Heart left ventricle (tissue), 16 donors: ENCODE data around the gene EPB41L4B. TPM values are rescaled to one million over a fixed set of nuclear protein-coding genes. Genes with fewer than 3 reads are reported as not detected.

Experiments
- ATAC-seq, 4 donors: fragments of 200-7000 bp; cut with Tn5 transposase; one replicate each; pipeline ENCODE4 v1.9.1; 2020 to 2022; ENCODE audit warnings: moderate library complexity in 4 of 4, mild to moderate bottlenecking in 3 of 4, moderate number of reproducible peaks in 1 of 4
- DNase-seq, 5 donors: peaks; one replicate each; pipeline ENCODE4 v3.0.0-alpha.2; 2020
- H3K27ac ChIP-seq, 12 donors: fragments of 200-600 bp; sonication (generic) in 4 of 12; one replicate each; pipeline versions ENCODE4 v1.5.0 to v1.8.0; 2016 to 2022; ENCODE audit warnings: mild to moderate bottlenecking in 2 of 12
- H3K27me3 ChIP-seq, 9 donors: fragments of 200-600 bp; sonication (generic) in 2 of 9; one replicate each; pipeline versions ENCODE4 v1.5.1 to v1.8.0; 2016 to 2022; ENCODE audit warnings: mild to moderate bottlenecking in 3 of 9
- H3K36me3 ChIP-seq, 9 donors: fragments of 200-600 bp; sonication (generic) in 2 of 9; one replicate each; pipeline versions ENCODE4 v1.5.0 to v1.8.0; 2018 to 2022; ENCODE audit warnings: mild to moderate bottlenecking in 2 of 9
- H3K4me1 ChIP-seq, 12 donors: fragments of 200-600 bp; sonication (generic) in 4 of 12; one replicate each; pipeline versions ENCODE4 v1.5.0 to v1.8.0; 2016 to 2022; ENCODE audit warnings: mild to moderate bottlenecking in 3 of 12
- H3K4me3 ChIP-seq, 12 donors: fragments of 200-600 bp; sonication (generic) in 4 of 12; one replicate each; pipeline versions ENCODE4 v1.5.0 to v1.8.0; 2017 to 2022; ENCODE audit warnings: mild to moderate bottlenecking in 9 of 12, moderate library complexity in 4 of 12
- H3K9me3 ChIP-seq, 12 donors: fragments of 200-600 bp; sonication (generic) in 4 of 12; one replicate each; pipeline versions ENCODE4 v1.5.0 to v1.8.0; 2016 to 2022; ENCODE audit warnings: mild to moderate bottlenecking in 1 of 12
- POLR2A ChIP-seq, 2 donors: fragments of 450-650 bp; IDR thresholded peaks; one replicate each; pipeline ENCODE4 v1.6.1; 2017; ENCODE audit warnings: antibody characterized with exemption in 2 of 2, mild to moderate bottlenecking in 2 of 2, moderate library complexity in 2 of 2
- WGBS, 4 donors: extraction: QIAGEN DNeasy Blood & Tissue Kit in 2 of 4; methylation state at CpG; one replicate each; pipeline versions ENCODE4 v1.1.5 to v1.1.7; 2013 to 2018; 5-methylcytosine and 5-hydroxymethylcytosine counted together
- intact Hi-C, 10 donors: fragments of 100-400 bp; cut with DNase I; formaldehyde crosslinking; loops; one replicate each; pipeline versions ENCODE4 v1.11.1 to v1.14.2; 2022
- polyA plus RNA-seq, 2 donors: library from polyadenylated mRNA; stranded (reverse); fragments of 200-250 nt; gene quantifications; one replicate each; pipeline ENCODE4 v1.2.3, GENCODE V29; 2013
- total RNA-seq, 9 donors: library from RNA; depleted of rRNA in 2 of 9; stranded (reverse); fragments of >200 nt in 2 of 9; fragmentation: NEBNext Ultra II Directional in 3 of 9; extraction: Animal tissue kit (Norgen Biotek cat#: 25700) in 3 of 9; gene quantifications; one replicate each; pipeline versions ENCODE4 v1.1.0 to v1.2.4, GENCODE V29; 2016 to 2023
- TF ChIP-seq, protein P1 (sequence below), 12 donors: fragments of 200-600 bp; sonication (generic) in 4 of 12; IDR thresholded peaks; one replicate each; pipeline versions ENCODE4 v1.5.0 to v1.8.0; 2018 to 2022; ENCODE audit warnings: antibody characterized with exemption in 12 of 12, mild to moderate bottlenecking in 5 of 12
- donor health status: ischemic (EF 13 %, LVEDD 7.1; RV severe dilation, severe dysfunction).
- donor health status: healthy with polysubstance abuse.
- donor health status: DM: no; HTN: yes; CAD: no.
- donor health status: DM: no; HTN: no; CAD: no.
- donor health status: ischemic (EF 25% LVEDD 6.9; RV normal size, moderate dysfunction).
- donor health status: ischemic (EF 25% LVEDD 5.7; RV mildly dilated, moderate dysfunction).
- donor health status: healthy.
- donor health status: DM: yes; HTN: yes; CAD: no.
- donor health status: ischemic (EF 35%, LVEDD 5.7; RV mildly dilated, moderate dysfunction).
- donor health status: nonischemic (EF 11% LVEDD 7.7; RV severe dilation, severe dysfunction).
- donor health status: DM: yes; HTN: yes; CAD: no.
- donor health status: PGD.
- donor health status: ischemic (EF 29% LVEDD 5.4; RV normal size, mild dysfunction).
- donor health status: nonischemic (EF 23%, LVEDD 6.1; RV moderate dilation, normal function).

Gene EPB41L4B
- total and polyA plus RNA-seq, 11 donors = 0.71 to 16.5 (median 8.9) TPM

DNA sequence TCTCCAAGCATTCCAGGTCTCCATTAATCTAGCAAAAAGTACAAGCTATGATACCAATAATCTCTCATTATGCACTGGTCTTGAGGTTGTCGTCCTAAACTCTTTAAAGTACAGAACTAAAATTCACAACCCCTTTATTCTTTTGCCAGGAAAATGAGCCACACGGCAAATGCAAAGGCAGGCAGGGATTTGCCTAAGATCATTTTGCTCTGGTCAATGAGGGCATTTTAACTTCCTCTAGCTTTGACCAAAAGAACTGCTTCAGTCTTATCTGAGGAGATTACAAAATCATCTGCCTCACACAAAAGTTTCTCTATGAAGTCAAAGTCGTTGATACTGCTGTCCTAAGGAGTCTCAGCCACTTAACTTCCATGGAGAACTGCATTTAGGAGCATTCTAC is 51.8 kb downstream of the EPB41L4B start:
- no peak for DNase-seq
- no peak for TF ChIP-seq POLR2A (IDR thresholded peaks at IDR 0.05)
- TF ChIP-seq, protein P1, sequence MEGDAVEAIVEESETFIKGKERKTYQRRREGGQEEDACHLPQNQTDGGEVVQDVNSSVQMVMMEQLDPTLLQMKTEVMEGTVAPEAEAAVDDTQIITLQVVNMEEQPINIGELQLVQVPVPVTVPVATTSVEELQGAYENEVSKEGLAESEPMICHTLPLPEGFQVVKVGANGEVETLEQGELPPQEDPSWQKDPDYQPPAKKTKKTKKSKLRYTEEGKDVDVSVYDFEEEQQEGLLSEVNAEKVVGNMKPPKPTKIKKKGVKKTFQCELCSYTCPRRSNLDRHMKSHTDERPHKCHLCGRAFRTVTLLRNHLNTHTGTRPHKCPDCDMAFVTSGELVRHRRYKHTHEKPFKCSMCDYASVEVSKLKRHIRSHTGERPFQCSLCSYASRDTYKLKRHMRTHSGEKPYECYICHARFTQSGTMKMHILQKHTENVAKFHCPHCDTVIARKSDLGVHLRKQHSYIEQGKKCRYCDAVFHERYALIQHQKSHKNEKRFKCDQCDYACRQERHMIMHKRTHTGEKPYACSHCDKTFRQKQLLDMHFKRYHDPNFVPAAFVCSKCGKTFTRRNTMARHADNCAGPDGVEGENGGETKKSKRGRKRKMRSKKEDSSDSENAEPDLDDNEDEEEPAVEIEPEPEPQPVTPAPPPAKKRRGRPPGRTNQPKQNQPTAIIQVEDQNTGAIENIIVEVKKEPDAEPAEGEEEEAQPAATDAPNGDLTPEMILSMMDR (IDR thresholded peaks at IDR 0.05) = no peak
- H3K9me3 ChIP-seq = peaks cover 0 to 2% (median 0%) of the 10 kb centered on the region in 12 donors
- peaks cover 0 to 9% (median 0%) of the 10 kb centered on the region in 9 donors for H3K27me3 ChIP-seq
- intact Hi-C loops = loop anchor here in 1 of 10 donors (5.0 kb wide), 1 partner anchor 48 kb away; no protein-coding TSS in a partner anchor
- no peaks in the 10 kb centered on the region for H3K36me3 ChIP-seq
- ATAC-seq = no peak
- peaks cover 0 to 9% (median 1%) of the 10 kb centered on the region in 12 donors for H3K4me1 ChIP-seq
- WGBS, 4 donors = 40 to 55% (median 51%) methylated on average over 3 of the region's 3 CpGs
- H3K27ac ChIP-seq = no peak overlapping the region
- H3K4me3 ChIP-seq = no peak overlapping the region

DNA sequence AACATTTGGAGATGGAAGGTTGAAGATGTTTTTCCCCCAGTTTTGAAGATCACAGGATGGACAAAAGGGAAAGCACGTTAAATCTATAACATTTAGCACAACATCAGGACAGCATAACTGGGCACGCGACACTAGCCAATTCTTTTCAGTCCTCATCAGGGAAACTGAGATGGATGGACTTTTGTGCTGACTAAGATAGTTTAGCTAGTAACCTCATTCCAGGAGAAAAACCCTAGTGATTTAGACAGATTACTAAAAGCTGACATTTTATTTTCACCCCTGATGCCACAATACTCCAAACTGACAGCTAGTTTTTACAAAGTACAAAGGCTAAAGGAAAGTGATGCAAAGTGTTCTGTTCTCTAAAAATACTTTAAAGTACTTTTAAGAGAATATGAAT is 53.3 kb downstream of the EPB41L4B start:
- no peak for DNase-seq
- H3K27me3 ChIP-seq = peaks cover 0 to 9% (median 0%) of the 10 kb centered on the region in 9 donors
- no peak overlapping the region for H3K27ac ChIP-seq
- 94 to 98% (median 95%) methylated on average over 3 of the region's 3 CpGs for WGBS, 4 donors
- no peaks in the 10 kb centered on the region for H3K36me3 ChIP-seq
- no peak for ATAC-seq
- H3K4me3 ChIP-seq = no peak overlapping the region
- H3K9me3 ChIP-seq = peaks cover 0 to 2% (median 0%) of the 10 kb centered on the region in 12 donors
- TF ChIP-seq, protein P1 (IDR thresholded peaks at IDR 0.05) = no peak
- TF ChIP-seq POLR2A (IDR thresholded peaks at IDR 0.05) = no peak
- peaks cover 0 to 13% (median 0%) of the 10 kb centered on the region in 12 donors for H3K4me1 ChIP-seq
- intact Hi-C loops = loop anchor here in 1 of 10 donors (5.0 kb wide), 1 partner anchor 50 kb away; no protein-coding TSS in a partner anchor

DNA sequence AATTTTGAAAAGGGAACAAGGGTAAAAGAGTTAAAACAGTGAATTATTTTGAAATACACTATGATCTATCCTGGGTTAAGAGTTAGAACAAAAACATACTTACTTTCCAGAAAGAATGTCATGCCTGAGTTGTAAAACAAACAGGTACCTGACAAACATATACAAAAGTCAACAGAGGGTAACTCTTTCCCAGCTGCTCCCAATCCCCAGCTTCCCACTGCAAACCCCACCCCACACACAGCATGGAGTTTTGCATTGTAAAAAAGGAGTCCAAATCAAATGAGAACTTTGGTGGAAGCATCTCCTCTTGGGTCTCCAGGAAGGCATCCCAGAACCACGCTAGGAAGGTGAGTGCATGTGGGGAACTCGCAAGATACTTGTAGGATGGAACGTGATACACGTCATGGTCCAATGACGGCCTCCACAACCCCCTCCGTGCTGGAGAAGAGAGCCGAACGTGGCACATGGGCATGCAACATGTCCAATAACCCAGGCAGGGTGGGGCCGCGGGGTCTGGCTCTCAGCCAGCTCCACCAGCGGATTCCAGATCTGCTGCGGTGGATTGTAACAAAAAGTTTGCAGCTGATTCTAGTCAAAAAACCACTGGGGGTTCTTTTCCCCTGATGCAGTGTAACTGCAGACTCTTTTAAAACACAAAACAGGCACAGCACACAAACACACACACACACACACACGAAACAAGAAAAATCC is 55.8 kb downstream of the EPB41L4B start:
- no peak for TF ChIP-seq POLR2A (IDR thresholded peaks at IDR 0.05)
- TF ChIP-seq, protein P1 (IDR thresholded peaks at IDR 0.05) = no peak
- intact Hi-C loops = loop anchor here in 1 of 10 donors (5.0 kb wide), 1 partner anchor 52 kb away; no protein-coding TSS in a partner anchor
- peak in 3 of 4 donors; percentile 83 to 86 (median 84) for ATAC-seq
- Histone ChIP-seq H3K36me3 (no peaks in the 10 kb centered on the region), H3K4me1 (peaks cover 0 to 13% (median 0%) of the 10 kb centered on the region in 12 donors), H3K9me3 (peaks cover 0 to 2% (median 0%) of the 10 kb centered on the region in 12 donors), H3K4me3 (peak overlapping the region in 2 of 12 donors; percentile 3 to 8), H3K27me3 (peaks cover 0 to 9% (median 0%) of the 10 kb centered on the region in 9 donors), H3K27ac (no peak overlapping the region)
- DNase-seq = peak; percentile 37 to 76 (median 67)
- WGBS, 4 donors = 40 to 58% (median 45%) methylated on average over 8 to 13 of the region's 13 CpGs

DNA sequence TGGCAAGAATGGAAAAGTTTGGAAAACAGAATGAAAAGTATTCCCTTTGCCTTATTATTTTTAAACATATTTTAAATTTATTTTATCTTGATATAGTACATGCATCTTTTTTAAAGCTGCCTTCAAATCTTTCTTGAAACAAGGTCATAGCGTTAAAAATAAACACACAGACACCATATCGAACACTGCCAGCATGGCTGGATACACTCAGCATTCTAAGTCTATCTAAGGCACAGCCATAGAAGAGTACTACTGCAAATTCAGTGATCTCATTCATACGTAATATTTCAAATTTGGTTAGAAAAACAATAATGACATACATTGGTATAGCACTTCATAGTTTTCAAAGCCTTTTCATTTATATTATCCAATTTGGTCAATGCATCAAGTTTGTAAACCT is 57.5 kb downstream of the EPB41L4B start:
- peaks cover 0 to 10% (median 0%) of the 10 kb centered on the region in 9 donors for H3K27me3 ChIP-seq
- WGBS, 4 donors = 50 to 56% (median 56%) methylated on average over 3 of the region's 3 CpGs
- H3K4me1 ChIP-seq = peaks cover 0 to 13% (median 0%) of the 10 kb centered on the region in 12 donors
- H3K27ac ChIP-seq = no peak overlapping the region
- no peak for TF ChIP-seq POLR2A (IDR thresholded peaks at IDR 0.05)
- TF ChIP-seq, protein P1 (IDR thresholded peaks at IDR 0.05) = no peak
- DNase-seq (no peak), ATAC-seq (peak; percentile 48 to 73 (median 61))
- peaks cover 0 to 2% (median 0%) of the 10 kb centered on the region in 12 donors for H3K9me3 ChIP-seq
- H3K4me3 ChIP-seq = no peak overlapping the region
- intact Hi-C loops = no loop called here
- H3K36me3 ChIP-seq = no peaks in the 10 kb centered on the region
